Calu3 (cell line): ENCODE data around the gene KAT6B. TPM values are rescaled to one million over a fixed set of nuclear protein-coding genes. Genes with fewer than 3 reads are reported as not detected.

Source experiments
- BruUV-seq: library from RNA; stranded (reverse); fragments of 400-500 nt; replicated peaks from 2 replicates; lab custom pipeline; 2021; lab: Mats Ljungman, UMichigan
- CTCF ChIA-PET: fragments of 300-600 bp; sonication (Branson Sonifier 250); formaldehyde crosslinking; loops from one replicate; lab custom pipeline; 2022; ENCODE audit warnings: antibody characterized with exemption; lab: Charles Lee
- DNase-seq: peaks from one replicate; pipeline ENCODE4 v3.0.0; 2022
- H3K27ac Mint-ChIP-seq: one replicate; pipeline ENCODE4 v1.8.0; 2022; ENCODE audit warnings: mixed read lengths; ENCODE audit not compliant: unreplicated experiment
- H3K27me3 Mint-ChIP-seq: one replicate; pipeline ENCODE4 v1.8.0; 2022; ENCODE audit warnings: mixed read lengths; ENCODE audit not compliant: unreplicated experiment
- H3K36me3 Mint-ChIP-seq: one replicate; pipeline ENCODE4 v1.8.0; 2022; ENCODE audit warnings: mild to moderate bottlenecking, moderate library complexity, mixed read lengths; ENCODE audit not compliant: insufficient read depth, unreplicated experiment
- H3K4me1 Mint-ChIP-seq: one replicate; pipeline ENCODE4 v1.8.0; 2022; ENCODE audit warnings: mild to moderate bottlenecking, low read depth, mixed read lengths; ENCODE audit not compliant: unreplicated experiment
- H3K4me3 Mint-ChIP-seq: one replicate; pipeline ENCODE4 v1.8.0; 2022; ENCODE audit warnings: mild to moderate bottlenecking, low read depth, moderate library complexity, mixed read lengths; ENCODE audit not compliant: unreplicated experiment
- H3K9me3 Mint-ChIP-seq: one replicate; pipeline ENCODE4 v1.8.0; 2022; ENCODE audit warnings: low read depth, mixed read lengths; ENCODE audit not compliant: unreplicated experiment
- CTCF ChIP-seq: fragments of 200-600 bp; IDR thresholded peaks from one replicate; pipeline ENCODE4 v1.8.0; 2022; ENCODE audit warnings: antibody characterized with exemption; ENCODE audit not compliant: unreplicated experiment
- intact Hi-C: fragments of 100-400 bp; cut with micrococcal nuclease; formaldehyde crosslinking; loops from one replicate; pipeline ENCODE4 v1.10.0; 2022; ENCODE audit not compliant: unreplicated experiment
- total RNA-seq: library from RNA; stranded (reverse); gene quantifications from 2 replicates; pipeline ENCODE4 v1.2.3, GENCODE V29; 2022

Gene KAT6B
- total RNA-seq, 1 experiment from 2014 or later, result 28.6 TPM

- CTCF ChIA-PET, result no interaction called here
- no peak overlapping the region for H3K27ac Mint-ChIP-seq
- no peak for DNase-seq
- H3K4me1 Mint-ChIP-seq, result no peaks in the 10 kb centered on the region
- no TSS peak for BruUV-seq
- H3K36me3 Mint-ChIP-seq, result no peaks in the 10 kb centered on the region
- intact Hi-C loops, result no loop called here
- H3K9me3 Mint-ChIP-seq, result no peaks in the 10 kb centered on the region
- H3K4me3 Mint-ChIP-seq, result no peak overlapping the region
- no peaks in the 10 kb centered on the region for H3K27me3 Mint-ChIP-seq
- TF ChIP-seq CTCF, result no peak
Measured at GRCh38 chr10:75062506-75063299, 236.3 kb downstream of the KAT6B start.

DNA sequence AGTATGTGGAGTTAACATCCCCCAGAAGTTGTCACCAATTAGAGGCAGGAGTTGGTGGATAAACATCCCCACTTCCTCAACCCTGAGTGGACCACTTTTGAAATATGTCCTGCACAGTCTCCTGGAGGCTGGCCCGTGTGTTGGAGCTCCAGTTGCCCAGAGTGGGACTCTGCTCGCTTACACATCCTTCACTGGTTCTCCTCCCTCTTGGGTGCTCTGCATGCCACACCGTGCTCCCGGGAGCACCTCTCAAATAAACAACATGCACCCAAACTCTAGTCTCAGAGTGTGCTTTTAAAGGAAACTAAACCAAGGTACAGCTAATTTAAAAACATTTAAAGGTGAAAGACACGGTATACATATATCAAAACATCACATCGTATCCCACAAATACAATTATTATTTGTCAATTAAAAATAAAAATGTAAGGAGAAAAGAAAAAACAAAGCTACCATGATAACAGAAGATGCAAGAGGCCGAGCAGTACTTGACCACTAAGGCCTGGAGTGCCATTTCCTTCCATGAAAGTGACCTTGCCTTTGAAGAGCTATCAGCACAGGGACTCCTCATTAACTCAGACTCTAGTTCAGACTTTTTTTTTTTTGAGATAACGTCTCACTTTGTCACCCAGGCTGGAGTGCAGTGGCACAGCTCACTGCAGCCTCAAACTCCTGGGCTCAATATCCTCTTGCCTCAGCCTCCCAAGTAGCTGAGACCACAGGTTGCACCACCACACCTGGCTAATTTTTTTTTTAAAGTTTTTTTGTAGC, 237.2 kb downstream of the KAT6B start:
- intact Hi-C loops, result no loop called here
- Mint-ChIP-seq H3K27me3 (no peaks in the 10 kb centered on the region), H3K27ac (no peak overlapping the region), H3K4me1 (no peaks in the 10 kb centered on the region), H3K4me3 (no peak overlapping the region), H3K36me3 (no peaks in the 10 kb centered on the region), H3K9me3 (no peaks in the 10 kb centered on the region)
- CTCF ChIA-PET, result no interaction called here
- TF ChIP-seq CTCF, result no peak
- no TSS peak for BruUV-seq
- no peak for DNase-seq

DNA sequence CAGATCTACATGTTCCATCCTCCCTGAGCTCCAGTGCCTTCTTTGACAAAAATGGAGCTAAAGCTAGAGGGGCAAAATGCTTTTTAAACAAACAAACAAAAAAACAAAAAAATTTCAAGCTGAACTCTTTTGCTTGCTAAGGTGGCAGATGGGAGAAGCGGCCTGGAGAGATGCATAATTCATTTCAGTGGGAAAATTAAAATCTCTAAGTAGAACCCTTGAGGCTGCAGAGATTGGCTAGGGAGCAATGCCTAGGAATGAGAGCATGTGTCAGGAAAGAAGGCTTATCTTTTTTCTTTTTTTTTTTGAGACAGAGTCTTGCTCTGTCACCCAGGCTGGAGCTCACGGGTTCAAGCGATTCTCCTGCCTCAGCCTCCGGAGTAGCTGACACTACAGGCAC, 238.7 kb downstream of the KAT6B start:
- no TSS peak for BruUV-seq
- H3K36me3 Mint-ChIP-seq, result no peaks in the 10 kb centered on the region
- intact Hi-C loops, result no loop called here
- CTCF ChIA-PET, result no interaction called here
- DNase-seq, result no peak
- TF ChIP-seq CTCF, result no peak
- H3K4me1 Mint-ChIP-seq, result no peaks in the 10 kb centered on the region
- H3K27me3 Mint-ChIP-seq, result no peaks in the 10 kb centered on the region
- no peak overlapping the region for H3K4me3 Mint-ChIP-seq
- no peak overlapping the region for H3K27ac Mint-ChIP-seq
- no peaks in the 10 kb centered on the region for H3K9me3 Mint-ChIP-seq

GRCh38 chr10:75066271-75066670, 239.9 kb downstream of the KAT6B start:
- H3K9me3 Mint-ChIP-seq, result no peaks in the 10 kb centered on the region
- no peak overlapping the region for H3K4me3 Mint-ChIP-seq
- no TSS peak for BruUV-seq
- TF ChIP-seq CTCF, result no peak
- no peak for DNase-seq
- no peaks in the 10 kb centered on the region for H3K36me3 Mint-ChIP-seq
- CTCF ChIA-PET, result no interaction called here
- no peak overlapping the region for H3K27ac Mint-ChIP-seq
- H3K4me1 Mint-ChIP-seq, result no peaks in the 10 kb centered on the region
- intact Hi-C loops, result no loop called here
- no peaks in the 10 kb centered on the region for H3K27me3 Mint-ChIP-seq
